Daoy (cell line): ENCODE results near the gene TOMM22. TPM values are rescaled to one million over a fixed set of nuclear protein-coding genes. Genes with fewer than 3 reads are reported as not detected.

Experiments used
- DNase-seq: peaks from one replicate; pipeline ENCODE4 v3.0.0-alpha.2; 2015; ENCODE audit warnings: low read depth
- total RNA-seq: library from RNA; depleted of rRNA; stranded (reverse); fragments of >200 nt; shearing (Covaris generic); gene quantifications from 2 replicates; pipeline ENCODE4 v1.2.3, GENCODE V29; 2014

TOMM22 gene
- total RNA-seq, 1 experiment from 2014 or later: 79.0 TPM

DNA sequence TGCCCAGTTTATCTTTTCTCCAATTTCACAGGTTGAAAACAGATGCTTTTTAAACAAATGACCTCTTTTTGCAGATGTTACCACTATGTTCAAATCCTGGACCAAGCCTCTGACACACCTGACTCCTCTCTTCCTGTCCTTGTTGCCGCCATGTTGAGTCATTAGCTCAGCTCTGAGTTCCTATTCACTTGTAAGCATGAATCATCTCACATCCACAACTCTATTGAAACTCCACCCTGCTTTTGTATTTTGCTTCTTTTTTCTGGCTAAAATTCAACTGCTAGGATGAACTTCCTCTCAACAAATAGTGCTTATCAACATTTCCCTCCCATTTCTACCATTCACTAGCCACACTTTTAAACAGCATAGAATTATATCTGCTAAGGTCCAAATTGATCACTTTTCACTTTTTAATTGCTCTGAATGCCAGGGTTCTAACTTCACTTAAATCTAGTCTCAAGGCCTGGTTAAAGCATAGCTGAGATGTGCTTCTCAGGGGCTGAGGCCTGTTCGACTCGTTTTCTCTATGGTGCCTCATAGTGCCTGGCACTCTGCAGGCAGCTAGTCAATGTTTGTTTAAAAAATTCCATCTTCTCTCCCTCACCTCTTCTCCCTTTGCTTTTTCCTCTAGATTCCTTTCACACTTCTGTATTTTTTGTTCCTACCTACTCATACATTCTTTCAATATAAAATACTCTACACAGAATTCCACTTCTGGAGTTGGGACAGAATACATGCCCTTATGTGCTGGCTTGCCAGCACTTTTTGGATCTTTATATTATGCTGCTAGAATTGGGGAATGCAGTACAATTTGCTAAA is 15.1 kb downstream of the TOMM22 start:
- DNase-seq: peak; percentile 84

- no peak for DNase-seq
Observed at GRCh38 chr22:38697425-38698089, 15.8 kb downstream of the TOMM22 start.

DNA sequence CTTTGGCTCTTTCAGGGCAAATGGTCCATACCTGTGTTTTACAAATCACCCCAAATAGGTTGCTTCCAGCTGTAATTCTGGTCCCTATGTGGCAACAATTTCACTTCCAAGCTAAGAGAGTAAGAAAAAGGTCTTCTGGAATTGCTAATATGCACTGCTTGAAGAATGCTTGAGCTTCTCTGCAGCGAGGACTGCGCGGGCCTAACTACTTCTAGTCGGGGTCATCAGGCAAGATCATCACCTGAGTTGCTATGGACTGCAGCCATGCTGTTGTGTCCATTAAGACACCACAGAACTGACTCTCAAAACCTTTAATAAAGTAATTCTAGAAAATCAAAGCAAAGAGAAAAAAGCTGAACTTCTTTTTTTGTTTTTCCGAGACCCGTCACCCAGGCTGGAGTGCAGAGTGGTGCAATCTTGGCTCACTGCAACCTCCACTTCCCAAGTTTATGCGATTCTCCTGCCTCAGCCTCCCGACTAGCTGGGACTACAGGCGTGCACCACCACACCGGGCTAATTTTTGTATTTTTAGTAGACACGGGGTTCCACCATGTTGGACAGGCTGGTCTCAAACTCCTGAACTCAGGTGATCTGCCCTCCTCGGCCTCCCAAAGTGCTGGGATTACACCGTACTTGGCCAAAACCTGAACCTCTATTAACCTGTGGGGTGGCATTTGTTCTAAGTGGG is 16.8 kb downstream of the TOMM22 start:
- no peak for DNase-seq

GRCh38 chr22:38699143-38699542 is 17.4 kb downstream of the TOMM22 start:
- no peak for DNase-seq

- peak; percentile 18 for DNase-seq
Observed at GRCh38 chr22:38699784-38700183, 18.0 kb downstream of the TOMM22 start.

- DNase-seq: no peak
Observed at GRCh38 chr22:38700270-38700788, 18.6 kb downstream of the TOMM22 start.

- DNase-seq: peak; percentile 96
Observed at GRCh38 chr22:38700789-38701628, 19.3 kb downstream of the TOMM22 start, which contains the start of gene JOSD1. TSS of gene JOSD1 (minus strand) at chr22:38700943. CDS start at chr22:38699987, 956 bp downstream.

- DNase-seq: no peak
Observed at GRCh38 chr22:38704654-38705234, 23.0 kb downstream of the TOMM22 start.

DNA sequence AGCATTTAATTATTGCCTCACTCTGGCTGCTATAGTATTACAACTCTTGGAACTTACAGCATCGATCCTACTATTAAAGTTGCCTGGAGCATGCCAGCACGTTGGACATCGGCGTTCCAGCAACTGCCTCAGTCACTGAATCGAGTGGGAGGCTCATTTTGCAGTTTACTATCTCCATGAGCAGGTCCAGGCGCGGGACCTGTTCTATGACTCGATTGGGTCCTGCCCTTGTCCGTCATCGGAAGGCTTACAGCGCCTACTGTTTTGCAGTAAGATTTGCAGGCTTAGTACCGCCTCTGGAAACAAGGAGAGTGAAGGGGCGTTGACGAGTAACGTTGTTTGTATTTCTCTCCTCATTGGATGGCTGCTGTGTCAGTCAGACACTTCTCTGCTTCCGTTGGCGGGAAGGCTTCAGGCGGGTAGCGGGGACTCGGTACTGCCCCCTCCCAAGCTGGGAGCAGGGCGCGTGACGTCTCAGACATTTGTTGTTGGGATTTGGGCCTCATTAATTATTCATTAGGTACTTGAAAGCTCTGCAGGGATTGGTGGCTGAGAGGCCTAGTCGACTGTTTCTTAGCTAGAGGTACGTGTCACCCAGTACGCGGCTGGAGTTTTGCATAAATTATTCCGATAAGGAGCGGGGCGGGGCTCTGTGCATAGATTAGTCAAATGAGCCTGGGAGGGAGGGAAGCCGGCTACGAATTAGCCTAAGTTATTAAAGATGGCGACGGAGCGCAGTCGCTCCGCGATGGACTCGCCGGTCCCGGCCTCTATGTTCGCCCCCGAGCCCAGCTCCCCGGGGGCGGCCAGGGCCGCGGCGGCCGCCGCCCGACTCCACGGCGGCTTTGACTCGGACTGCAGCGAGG is 23.7 kb downstream of the TOMM22 start, which contains the start of gene GTPBP1:
Gene GTPBP1, plus strand, starts transcription at position 710 of the 866 bp plus-strand sequence. Its CDS starts 12 bp downstream, at position 722.
- DNase-seq: peak; percentile 100

DNA sequence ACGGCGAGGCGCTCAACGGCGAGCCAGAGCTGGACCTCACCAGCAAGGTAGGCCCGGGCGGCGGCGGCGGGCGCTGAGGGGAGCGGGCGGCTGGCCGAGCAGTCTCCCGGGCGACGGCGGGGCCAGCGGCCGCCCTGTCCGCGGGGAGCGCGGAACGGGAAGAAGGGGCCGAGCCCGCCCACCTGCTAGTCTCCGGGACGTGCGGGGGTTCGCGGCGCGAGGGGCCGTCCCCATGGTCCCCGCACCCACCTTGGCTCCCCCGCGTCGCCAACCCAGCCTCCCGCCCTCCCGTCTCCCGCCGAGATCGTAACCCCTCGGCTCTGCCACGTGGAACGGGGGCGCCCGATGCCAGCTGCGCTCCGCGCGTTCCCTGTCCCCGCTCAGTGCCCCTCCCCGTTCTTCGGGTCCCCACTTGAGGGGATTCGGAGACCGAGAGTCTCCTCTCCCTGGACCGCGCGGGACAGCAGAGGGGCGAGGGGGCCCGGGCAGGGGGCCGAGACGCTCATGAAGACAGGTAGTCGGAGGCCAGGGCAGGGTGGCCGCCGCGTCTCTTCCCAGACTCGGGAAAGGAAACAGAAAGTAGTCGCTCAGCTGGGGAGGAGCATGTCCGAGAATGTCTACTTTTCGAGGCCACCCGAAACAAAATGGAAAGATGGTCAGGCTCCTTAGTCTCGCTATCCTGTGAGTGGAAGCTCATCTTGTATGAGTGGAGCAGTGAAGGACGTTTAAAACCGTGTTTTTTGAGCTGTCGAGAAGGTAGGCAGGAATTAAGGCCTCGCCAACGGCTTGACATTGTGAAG is 24.5 kb downstream of the TOMM22 start:
- DNase-seq: peak; percentile 45

- DNase-seq: no peak
Observed at GRCh38 chr22:38706901-38707195, 25.1 kb downstream of the TOMM22 start.

GRCh38 chr22:38707346-38707745 is 25.6 kb downstream of the TOMM22 start:
- peak; percentile 48 for DNase-seq

DNA sequence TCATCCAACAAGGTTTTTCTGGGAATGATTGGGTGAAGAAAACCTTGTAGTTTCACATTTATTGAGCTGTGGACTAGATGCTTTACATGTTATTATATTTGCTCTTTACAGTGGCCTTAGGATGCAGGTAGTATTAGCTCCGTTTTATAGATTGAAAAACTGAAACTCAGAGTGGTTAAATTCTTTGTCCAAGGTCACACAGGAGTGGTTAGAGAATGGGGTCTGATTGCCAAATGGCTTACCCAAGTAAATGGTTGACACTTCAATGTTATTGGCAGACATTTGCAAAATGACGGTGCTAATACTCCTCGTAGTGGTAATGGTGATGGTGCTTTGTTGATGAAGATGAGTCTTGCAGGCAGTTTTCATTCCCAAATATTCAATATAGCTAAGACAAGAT is 26.2 kb downstream of the TOMM22 start:
- no peak for DNase-seq

DNA sequence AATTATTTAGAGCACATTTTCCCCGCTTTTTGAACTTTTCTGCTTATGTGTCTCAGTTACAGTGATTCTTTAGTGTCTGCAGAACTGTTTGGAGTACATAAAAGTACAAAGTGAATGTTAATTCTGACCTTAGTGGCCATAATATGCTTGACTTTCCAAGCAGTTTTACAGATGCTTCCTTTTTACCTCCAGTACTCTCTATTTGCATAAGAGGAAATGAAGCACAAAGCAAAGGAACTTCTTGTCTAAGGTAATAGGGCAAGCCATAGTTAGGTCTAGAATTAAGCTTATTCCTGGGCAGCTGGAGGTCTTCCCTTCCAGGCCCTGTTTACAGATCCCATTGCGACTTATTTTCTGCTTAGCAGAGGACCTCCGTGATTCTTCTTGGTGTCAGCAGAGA is 27.5 kb downstream of the TOMM22 start:
- no peak for DNase-seq

DNA sequence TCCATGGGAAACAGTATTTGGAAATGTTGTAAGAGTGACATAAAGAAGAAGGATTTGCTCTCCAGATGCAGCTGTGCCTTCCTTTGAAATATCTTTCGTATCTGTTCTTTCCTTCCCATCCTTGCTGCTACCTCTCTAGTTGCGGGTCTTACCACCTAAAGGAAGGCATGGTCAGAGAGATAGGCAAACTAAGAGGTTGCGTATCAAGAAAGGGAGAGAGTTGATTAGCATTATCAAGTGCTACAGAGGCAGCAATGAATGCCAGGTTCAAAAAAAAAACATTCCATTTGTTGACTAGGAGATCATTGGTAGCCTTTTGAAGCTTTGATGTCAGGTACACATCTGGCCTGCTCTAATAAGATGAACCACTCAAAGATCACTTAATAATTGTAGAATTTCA is 28.6 kb downstream of the TOMM22 start:
- no peak for DNase-seq

DNA sequence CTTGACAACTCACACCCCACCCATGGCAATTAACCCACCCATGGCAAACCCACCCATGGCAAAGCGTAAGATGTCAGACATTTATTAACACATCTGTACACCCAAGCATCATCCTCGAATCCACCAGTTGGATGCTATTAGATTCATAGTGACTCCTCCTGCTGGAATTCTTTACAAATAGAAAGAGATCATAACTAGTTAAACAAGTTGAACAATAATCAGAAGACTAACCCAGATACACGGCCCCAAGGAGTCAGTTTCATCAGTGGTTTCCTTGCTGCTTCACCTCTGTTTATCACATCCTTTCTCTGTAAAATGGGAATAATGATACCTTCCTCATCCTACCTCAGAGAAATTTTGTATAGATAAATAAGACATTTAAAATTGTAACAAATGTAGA is 29.1 kb downstream of the TOMM22 start:
- DNase-seq: no peak

GRCh38 chr22:38712486-38713207 is 30.9 kb downstream of the TOMM22 start:
- DNase-seq: no peak

DNA sequence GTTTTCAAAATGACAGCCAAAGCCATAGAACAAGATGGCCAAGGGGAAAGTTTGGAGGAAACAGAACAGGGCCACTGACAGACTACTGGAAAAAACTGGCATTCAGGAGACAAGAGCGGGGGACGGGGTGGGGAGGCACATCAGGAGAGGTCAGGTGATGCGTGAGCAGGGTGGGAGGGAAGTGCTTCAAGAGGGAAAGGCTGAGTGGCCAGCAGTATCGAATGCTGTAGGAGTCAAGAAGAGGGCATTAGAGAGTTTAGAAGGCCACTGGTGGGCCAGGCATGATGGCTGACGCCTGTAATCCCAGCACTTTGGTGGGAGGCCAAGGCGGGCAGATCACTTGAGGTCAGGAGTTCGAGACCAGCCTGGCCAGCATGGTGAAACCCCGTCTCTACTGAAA is 32.2 kb downstream of the TOMM22 start:
- DNase-seq: no peak
